Camera-type eye (tissue), 1 donor: Measurements from ENCODE around the gene SH2D3C. TPM values are rescaled to one million over a fixed set of nuclear protein-coding genes. Genes with fewer than 3 reads are reported as not detected.

Experiments
- total RNA-seq: library from RNA; depleted of rRNA; stranded (reverse); fragments of >200 nt; gene quantifications from one replicate; pipeline ENCODE4 v1.2.3, GENCODE V29; 2014

SH2D3C gene, protein sequence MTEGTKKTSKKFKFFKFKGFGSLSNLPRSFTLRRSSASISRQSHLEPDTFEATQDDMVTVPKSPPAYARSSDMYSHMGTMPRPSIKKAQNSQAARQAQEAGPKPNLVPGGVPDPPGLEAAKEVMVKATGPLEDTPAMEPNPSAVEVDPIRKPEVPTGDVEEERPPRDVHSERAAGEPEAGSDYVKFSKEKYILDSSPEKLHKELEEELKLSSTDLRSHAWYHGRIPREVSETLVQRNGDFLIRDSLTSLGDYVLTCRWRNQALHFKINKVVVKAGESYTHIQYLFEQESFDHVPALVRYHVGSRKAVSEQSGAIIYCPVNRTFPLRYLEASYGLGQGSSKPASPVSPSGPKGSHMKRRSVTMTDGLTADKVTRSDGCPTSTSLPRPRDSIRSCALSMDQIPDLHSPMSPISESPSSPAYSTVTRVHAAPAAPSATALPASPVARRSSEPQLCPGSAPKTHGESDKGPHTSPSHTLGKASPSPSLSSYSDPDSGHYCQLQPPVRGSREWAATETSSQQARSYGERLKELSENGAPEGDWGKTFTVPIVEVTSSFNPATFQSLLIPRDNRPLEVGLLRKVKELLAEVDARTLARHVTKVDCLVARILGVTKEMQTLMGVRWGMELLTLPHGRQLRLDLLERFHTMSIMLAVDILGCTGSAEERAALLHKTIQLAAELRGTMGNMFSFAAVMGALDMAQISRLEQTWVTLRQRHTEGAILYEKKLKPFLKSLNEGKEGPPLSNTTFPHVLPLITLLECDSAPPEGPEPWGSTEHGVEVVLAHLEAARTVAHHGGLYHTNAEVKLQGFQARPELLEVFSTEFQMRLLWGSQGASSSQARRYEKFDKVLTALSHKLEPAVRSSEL
- 10.7 TPM for total RNA-seq

DNA sequence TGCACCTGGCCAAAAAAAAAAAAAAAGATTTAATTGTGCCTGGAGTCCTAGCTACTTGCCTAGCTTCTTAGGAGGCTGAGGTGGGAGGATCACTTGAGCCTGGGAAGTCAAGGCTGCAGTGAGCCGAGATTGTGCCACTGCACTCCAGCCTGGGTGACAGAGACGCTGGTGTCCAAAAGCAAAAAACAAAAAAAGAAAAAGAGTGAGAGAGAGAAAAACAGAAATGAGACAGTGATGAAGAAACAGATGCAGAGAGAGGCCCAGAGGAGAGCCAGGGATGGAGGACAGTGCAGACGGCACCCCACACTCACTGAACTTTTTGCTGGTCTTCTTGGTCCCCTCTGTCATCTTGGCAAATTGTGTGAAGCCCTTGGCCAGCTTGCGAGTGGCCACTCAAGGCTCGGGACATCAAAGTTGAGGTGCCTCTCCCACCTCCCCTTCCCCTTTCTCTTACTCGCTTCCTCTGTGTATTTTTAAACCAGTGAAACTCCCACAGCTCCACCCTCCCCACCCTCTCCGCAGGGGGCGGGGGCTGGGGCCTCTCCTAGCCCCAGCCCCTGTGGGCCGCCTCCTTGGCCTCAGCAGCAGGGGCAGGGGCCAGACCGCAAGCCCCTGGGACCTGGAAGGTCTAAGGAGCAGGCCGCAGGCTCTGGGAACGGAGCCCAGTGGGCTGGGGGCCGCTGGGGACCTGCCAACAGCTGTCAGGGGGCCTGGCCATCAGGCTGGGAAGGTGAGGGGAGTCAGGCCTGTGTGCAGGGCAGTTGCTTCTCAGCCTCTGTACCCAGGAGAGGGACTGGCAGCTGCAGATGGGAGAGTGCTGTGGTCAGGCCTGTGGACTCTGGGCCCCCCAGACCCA, at the start of gene SH2D3C:
TSS of gene SH2D3C (minus strand) at position 387 of the 856 bp plus-strand sequence. CDS start at position 348, 39 bp downstream.

DNA sequence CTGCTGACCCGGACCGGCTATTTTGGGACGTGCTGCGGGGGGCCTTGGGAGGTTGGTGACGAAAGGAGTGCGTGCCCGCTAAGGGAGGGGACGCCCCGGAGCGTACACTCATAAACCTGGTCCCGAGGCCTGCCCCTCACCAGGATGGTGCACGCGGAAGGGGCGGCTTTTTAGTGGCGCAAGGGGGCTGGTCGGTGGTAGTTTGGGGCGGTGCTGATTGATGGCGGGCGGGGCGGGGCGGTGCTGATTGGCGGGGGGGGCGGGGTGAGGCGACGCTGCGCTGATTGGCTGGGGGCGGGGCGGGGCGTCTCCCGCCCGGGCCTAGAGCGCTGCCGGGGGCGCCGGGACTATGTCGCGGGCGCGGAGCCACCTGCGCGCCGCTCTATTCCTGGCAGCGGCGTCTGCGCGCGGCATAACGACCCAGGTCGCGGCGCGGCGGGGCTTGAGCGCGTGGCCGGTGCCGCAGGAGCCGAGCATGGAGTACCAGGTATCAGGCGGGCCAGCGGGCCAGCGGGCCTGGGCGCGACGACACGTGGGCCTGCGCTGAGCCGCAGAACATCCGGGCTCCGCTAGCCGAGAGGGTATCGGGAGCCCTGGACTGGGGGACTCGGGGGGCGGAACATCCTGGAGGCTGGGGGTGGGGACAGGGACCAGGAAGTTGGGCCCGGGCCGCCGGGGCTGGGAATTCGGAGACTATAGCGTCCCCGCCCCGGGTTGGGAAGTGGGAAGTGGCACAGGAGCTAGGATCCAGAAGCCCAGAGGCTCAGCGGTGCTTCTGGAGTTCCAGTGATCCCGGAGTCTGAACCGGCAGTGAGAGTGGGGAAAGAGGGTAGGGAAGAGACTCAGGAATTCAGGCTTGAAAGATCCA, 24.3 kb upstream of the SH2D3C start, which contains the start of gene FPGS:
TSS of gene FPGS (plus strand) at position 307 of the 868 bp plus-strand sequence. CDS start at position 350, 43 bp downstream.

DNA sequence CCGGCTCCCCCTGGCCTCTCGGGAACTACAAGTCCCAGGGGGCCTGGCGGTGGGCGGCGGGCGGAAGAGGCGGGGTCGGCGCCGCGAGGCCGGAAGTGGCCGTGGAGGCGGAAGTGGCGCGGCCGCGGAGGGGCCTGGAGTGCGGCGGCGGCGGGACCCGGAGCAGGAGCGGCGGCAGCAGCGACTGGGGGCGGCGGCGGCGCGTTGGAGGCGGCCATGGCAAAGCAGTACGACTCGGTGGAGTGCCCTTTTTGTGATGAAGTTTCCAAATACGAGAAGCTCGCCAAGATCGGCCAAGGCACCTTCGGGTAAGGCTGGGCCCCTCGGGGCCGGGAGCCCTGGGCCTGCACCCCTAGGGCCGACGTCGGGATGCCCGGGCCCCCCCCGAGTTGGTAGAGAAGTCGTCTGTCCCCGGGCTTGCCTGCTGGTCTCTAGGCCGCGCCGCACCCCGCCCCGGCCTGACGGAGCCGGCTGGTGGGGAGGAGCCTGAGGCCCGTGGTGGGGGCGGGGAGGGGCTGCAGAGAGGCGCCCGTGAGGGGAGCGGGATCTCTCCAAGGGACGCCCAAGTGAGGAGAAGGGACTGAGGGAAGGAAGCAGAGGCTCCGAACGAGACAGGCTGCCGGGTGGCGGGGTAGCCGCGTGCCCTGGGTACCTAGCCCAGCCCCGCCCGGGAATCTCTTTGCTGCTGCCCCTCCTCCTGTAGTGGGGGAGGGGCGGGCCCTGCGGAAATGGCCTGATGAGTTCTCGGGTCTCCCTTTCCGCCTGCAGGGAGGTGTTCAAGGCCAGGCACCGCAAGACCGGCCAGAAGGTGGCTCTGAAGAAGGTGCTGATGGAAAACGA, 7.7 kb upstream of the SH2D3C start, which contains the start of gene CDK9:
TSS of gene CDK9 (plus strand) at position 102 of the 840 bp plus-strand sequence. CDS start at position 217, 115 bp downstream.

DNA sequence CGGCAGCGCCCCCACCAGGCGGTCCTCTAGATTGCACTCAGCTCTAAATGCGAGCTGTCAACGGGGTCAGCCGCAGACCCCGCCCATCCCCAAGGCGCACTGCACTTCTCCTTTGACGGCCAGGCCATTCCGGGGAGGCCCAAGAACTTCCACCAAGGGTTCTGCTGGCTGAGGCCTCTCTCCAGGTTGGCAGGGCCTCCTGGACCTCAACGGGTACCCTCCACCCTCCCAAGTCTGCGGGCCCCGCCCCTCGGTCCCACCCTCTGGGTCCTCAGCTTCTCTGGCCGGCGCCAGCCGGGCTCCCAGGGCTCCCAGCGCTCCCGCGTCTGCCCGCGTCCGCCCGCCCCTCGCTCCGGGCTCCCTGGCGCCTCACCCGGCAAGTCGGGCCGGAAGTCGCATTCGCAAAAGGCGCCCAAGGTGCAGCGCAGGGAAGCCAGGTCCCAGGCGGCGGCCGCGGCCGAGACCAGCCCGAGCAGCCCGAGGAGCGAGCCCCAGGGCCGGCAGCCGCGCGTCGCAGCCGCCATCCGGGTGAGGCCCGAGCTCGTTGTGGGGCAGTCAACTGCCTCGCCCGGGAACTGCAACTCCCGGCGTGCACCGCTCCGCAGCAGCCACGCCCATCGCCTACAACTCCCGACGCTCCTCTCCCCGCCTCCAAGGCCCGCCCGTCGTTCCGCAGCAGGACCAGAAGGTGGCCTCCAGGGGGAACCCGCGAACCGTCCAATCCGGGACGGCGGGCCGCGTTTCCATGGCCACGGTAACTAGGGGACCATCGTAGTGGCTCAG, 43.5 kb downstream of the SH2D3C start, which contains the start of gene TOR2A:
TSS of gene TOR2A (minus strand) at position 548 of the 783 bp plus-strand sequence. CDS start at position 524, 24 bp downstream.

DNA sequence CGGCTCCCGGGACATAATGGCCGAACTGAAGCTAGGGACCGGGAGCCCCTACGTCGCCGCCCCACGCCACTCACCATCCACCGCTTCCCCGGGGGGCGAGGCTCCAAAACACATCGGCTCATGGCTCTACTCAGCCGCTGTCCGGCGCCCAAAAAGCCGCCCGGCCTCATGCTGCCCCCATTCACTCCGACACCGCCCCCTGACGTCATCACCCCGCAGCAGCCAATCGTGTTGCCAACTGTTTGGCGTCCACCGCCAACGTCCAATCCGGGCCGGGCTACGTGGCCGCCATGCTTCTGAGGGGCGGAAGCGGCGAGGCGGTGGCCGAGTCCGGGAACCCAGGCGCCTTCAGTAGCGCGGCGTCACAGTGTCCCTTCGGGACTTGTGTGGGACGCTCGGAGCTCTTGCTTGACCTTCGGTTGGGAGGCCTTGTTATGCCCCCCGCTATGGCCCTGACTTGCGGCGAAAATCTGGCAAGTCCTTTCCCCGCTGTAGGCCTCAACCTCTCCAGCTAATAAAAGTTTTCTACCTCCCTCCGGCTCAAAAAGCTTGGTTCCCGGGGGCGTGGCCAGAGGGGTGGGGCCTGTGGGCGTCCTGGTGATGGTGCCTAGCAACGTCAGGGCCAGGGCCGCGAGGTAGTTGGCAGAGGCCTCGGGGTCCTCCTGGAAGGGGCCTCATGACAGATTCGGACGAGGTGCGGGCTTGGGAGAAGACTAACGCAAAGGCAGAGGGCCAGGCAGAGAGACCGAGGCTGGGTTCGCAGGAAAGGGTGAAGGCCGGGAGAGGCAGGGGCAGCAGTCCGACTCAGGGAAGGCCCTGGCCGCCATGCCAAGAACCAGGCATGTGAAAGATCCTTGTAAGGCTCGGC, 62.8 kb downstream of the SH2D3C start, which contains the start of the genes PTRH1 and TTC16:
TSS of gene PTRH1 (minus strand) at position 194 of the 868 bp plus-strand sequence. CDS start at position 170, 24 bp downstream.
TSS of gene TTC16 (plus strand) at position 610 of the 868 bp plus-strand sequence. CDS start at position 677, 67 bp downstream.

DNA sequence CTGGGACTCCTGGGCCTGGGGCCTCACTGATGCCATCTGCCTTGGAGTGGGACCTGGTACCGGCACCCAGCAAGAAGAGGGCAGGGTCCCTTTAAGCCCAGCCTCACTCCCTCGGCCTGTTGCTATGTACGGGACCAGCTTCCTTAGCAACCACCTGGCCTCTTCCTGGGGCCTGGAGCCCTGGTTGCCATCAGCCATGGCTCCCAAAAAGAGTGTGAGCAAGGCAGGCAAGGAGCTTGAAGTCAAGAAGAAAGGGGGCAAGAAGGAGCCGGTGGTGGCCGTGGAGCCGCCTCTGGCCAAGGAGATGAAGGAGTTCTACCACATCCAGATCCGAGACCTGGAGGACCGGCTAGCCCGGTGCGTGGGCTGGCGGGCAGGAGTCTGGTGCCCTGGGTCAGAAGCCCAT, 71.6 kb downstream of the SH2D3C start, which contains the start of gene CFAP157:
TSS of gene CFAP157 (plus strand) at position 153 of the 406 bp plus-strand sequence. CDS start at position 197, 44 bp downstream.

Other genes with a start within 250 kb of the SH2D3C start
- 237 TPM for gene STXBP1, start 166.4 kb downstream of the SH2D3C start, total RNA-seq
- gene CFAP157, start 71.7 kb downstream of the SH2D3C start, total RNA-seq = not detected
- gene PTRH1, start 63.0 kb downstream of the SH2D3C start, total RNA-seq = 13.5 TPM
- gene TTC16, start 62.6 kb downstream of the SH2D3C start, total RNA-seq = not detected
- gene TOR2A, start 43.4 kb downstream of the SH2D3C start, total RNA-seq = 11.1 TPM
- gene CDK9, start 7.4 kb upstream of the SH2D3C start, total RNA-seq = 60.2 TPM
- 45.4 TPM for gene FPGS, start 24.2 kb upstream of the SH2D3C start, total RNA-seq
- gene ENG, start 76.0 kb upstream of the SH2D3C start, total RNA-seq = 21.5 TPM
- 38.4 TPM for gene AK1, start 99.0 kb upstream of the SH2D3C start, total RNA-seq
- gene ST6GALNAC6, start 120.9 kb upstream of the SH2D3C start, total RNA-seq = 22.2 TPM
- gene ST6GALNAC4, start 138.4 kb upstream of the SH2D3C start, total RNA-seq = 12.4 TPM
- gene PIP5KL1, start 152.1 kb upstream of the SH2D3C start, total RNA-seq = 3.2 TPM
- 13.2 TPM for gene DPM2, start 159.2 kb upstream of the SH2D3C start, total RNA-seq
- 22.5 TPM for gene EEIG1, start 202.3 kb upstream of the SH2D3C start, total RNA-seq